HL-60 (cell line): Measurements from ENCODE around the gene GSTA5.

Source experiments
- GABPA ChIP-seq: IDR thresholded peaks from 2 replicates; pipeline ENCODE4 v1.6.1; 2012; ENCODE audit warnings: low read depth
- POLR2AphosphoS5 ChIP-seq: IDR thresholded peaks from 2 replicates; pipeline ENCODE4 v1.6.1; 2012; ENCODE audit warnings: low read depth
- SPI1 ChIP-seq: IDR thresholded peaks from 2 replicates; pipeline ENCODE4 v1.6.1; 2012; ENCODE audit warnings: low read depth, mild to moderate bottlenecking, borderline replicate concordance
- TF ChIP-seq, protein P1 (sequence below): IDR thresholded peaks from one replicate; pipeline ENCODE4 v1.5.1; 2011; ENCODE audit warnings: low read length, control low read depth, inconsistent platforms; ENCODE audit not compliant: insufficient read depth
- TF ChIP-seq, protein P2 (sequence below): IDR thresholded peaks from 2 replicates; pipeline ENCODE4 v1.6.1; 2012; ENCODE audit warnings: low read depth; ENCODE audit not compliant: insufficient replicate concordance

DNA sequence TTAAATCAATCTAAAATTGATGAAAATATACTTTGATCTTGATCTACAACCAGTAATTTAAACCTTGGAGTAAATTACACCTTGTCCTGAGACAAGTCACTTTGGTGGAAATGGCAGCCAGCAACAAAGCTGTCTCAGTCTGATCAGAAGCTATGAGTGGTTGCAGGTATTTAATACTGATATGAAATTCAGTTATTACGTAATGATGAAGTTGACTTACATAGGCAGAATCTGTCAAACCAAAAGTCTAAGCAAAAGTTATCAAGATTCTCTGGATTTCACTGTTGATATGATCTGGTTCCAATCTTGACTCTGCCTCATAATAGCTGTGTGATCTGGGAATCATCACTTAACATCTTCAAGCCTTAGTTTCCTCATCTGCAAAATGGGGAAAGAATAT lies 27.6 kb upstream of the GSTA5 start:
- TF ChIP-seq, protein P1, sequence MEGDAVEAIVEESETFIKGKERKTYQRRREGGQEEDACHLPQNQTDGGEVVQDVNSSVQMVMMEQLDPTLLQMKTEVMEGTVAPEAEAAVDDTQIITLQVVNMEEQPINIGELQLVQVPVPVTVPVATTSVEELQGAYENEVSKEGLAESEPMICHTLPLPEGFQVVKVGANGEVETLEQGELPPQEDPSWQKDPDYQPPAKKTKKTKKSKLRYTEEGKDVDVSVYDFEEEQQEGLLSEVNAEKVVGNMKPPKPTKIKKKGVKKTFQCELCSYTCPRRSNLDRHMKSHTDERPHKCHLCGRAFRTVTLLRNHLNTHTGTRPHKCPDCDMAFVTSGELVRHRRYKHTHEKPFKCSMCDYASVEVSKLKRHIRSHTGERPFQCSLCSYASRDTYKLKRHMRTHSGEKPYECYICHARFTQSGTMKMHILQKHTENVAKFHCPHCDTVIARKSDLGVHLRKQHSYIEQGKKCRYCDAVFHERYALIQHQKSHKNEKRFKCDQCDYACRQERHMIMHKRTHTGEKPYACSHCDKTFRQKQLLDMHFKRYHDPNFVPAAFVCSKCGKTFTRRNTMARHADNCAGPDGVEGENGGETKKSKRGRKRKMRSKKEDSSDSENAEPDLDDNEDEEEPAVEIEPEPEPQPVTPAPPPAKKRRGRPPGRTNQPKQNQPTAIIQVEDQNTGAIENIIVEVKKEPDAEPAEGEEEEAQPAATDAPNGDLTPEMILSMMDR: no peak
- TF ChIP-seq GABPA: no peak
- no peak for TF ChIP-seq POLR2AphosphoS5
- TF ChIP-seq SPI1: no peak
- TF ChIP-seq, protein P2, sequence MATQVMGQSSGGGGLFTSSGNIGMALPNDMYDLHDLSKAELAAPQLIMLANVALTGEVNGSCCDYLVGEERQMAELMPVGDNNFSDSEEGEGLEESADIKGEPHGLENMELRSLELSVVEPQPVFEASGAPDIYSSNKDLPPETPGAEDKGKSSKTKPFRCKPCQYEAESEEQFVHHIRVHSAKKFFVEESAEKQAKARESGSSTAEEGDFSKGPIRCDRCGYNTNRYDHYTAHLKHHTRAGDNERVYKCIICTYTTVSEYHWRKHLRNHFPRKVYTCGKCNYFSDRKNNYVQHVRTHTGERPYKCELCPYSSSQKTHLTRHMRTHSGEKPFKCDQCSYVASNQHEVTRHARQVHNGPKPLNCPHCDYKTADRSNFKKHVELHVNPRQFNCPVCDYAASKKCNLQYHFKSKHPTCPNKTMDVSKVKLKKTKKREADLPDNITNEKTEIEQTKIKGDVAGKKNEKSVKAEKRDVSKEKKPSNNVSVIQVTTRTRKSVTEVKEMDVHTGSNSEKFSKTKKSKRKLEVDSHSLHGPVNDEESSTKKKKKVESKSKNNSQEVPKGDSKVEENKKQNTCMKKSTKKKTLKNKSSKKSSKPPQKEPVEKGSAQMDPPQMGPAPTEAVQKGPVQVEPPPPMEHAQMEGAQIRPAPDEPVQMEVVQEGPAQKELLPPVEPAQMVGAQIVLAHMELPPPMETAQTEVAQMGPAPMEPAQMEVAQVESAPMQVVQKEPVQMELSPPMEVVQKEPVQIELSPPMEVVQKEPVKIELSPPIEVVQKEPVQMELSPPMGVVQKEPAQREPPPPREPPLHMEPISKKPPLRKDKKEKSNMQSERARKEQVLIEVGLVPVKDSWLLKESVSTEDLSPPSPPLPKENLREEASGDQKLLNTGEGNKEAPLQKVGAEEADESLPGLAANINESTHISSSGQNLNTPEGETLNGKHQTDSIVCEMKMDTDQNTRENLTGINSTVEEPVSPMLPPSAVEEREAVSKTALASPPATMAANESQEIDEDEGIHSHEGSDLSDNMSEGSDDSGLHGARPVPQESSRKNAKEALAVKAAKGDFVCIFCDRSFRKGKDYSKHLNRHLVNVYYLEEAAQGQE: no peak
